GM23338 (cell line): Measurements from ENCODE around the gene CDH9. TPM values are rescaled to one million over a fixed set of nuclear protein-coding genes. Genes with fewer than 3 reads are reported as not detected.

Source experiments
- ATAC-seq: fragments of 200-7000 bp; cut with Tn5 transposase; 3 replicates; pipeline ENCODE4 v1.9.1; 2020
- DNase-seq: peaks from one replicate; pipeline ENCODE4 v3.0.0-alpha.2; 2015; ENCODE audit warnings: low spot score
- H2AFZ ChIP-seq: fragments of 200-600 bp; sonication (generic); 2 replicates; pipeline ENCODE4 v1.8.0; 2016; ENCODE audit warnings: antibody characterized with exemption, mild to moderate bottlenecking, moderate library complexity
- H3F3A ChIP-seq: fragments of 200-600 bp; sonication (generic); replicated peaks from 2 replicates; pipeline ENCODE4 v1.8.0; 2017; ENCODE audit warnings: antibody characterized with exemption, mixed run types, low read depth
- H3K27ac ChIP-seq: fragments of 200-600 bp; sonication (generic); 2 replicates; pipeline ENCODE4 v1.6.1; 2016; ENCODE audit warnings: low read depth
- H3K27me3 ChIP-seq: fragments of 200-600 bp; sonication (generic); 2 replicates; pipeline ENCODE4 v1.8.0; 2016; ENCODE audit warnings: mild to moderate bottlenecking, mixed run types, moderate library complexity; ENCODE audit not compliant: insufficient read depth
- H3K36me3 ChIP-seq: fragments of 200-600 bp; sonication (generic); 2 replicates; pipeline ENCODE4 v1.8.0; 2016; ENCODE audit warnings: mild to moderate bottlenecking; ENCODE audit not compliant: insufficient read depth
- H3K4me1 ChIP-seq: fragments of 200-600 bp; sonication (generic); 2 replicates; pipeline ENCODE4 v1.8.0; 2016; ENCODE audit warnings: mild to moderate bottlenecking, moderate library complexity; ENCODE audit not compliant: insufficient read depth
- H3K4me2 ChIP-seq: fragments of 200-600 bp; sonication (generic); 2 replicates; pipeline ENCODE4 v1.7.1; 2017; ENCODE audit warnings: mixed run types
- H3K4me3 ChIP-seq: fragments of 200-600 bp; sonication (generic); 2 replicates; pipeline ENCODE4 v1.6.1; 2016; ENCODE audit warnings: mixed run types
- H3K79me2 ChIP-seq: fragments of 200-600 bp; sonication (generic); replicated peaks from 2 replicates; pipeline ENCODE4 v1.8.0; 2017; ENCODE audit warnings: mild to moderate bottlenecking; ENCODE audit not compliant: insufficient read depth
- H3K9me2 ChIP-seq: fragments of 200-600 bp; sonication (generic); 2 replicates; pipeline ENCODE4 v1.8.0; 2017; ENCODE audit not compliant: insufficient read depth
- H4K20me1 ChIP-seq: fragments of 200-600 bp; sonication (generic); replicated peaks from 2 replicates; pipeline ENCODE4 v1.8.0; 2017; ENCODE audit warnings: mild to moderate bottlenecking; ENCODE audit not compliant: insufficient read depth
- H3K27ac Mint-ChIP-seq: 2 replicates; pipeline ENCODE4 v1.8.0; 2020; ENCODE audit warnings: inconsistent platforms, mild to moderate bottlenecking, moderate library complexity, mixed read lengths
- H3K27me3 Mint-ChIP-seq: 3 replicates; pipeline ENCODE4 v1.8.0; 2022; ENCODE audit warnings: low read depth, mild to moderate bottlenecking, moderate library complexity, mixed read lengths, inconsistent platforms; ENCODE audit not compliant: insufficient read depth, poor library complexity
- H3K36me3 Mint-ChIP-seq: 3 replicates; pipeline ENCODE4 v1.8.0; 2021; ENCODE audit warnings: low read depth, mild to moderate bottlenecking, inconsistent platforms, moderate library complexity, mixed read lengths
- H3K4me1 Mint-ChIP-seq: 3 replicates; pipeline ENCODE4 v1.8.0; 2020; ENCODE audit warnings: mild to moderate bottlenecking, inconsistent platforms, mixed read lengths
- H3K4me3 Mint-ChIP-seq: 3 replicates; pipeline ENCODE4 v1.8.0; 2021; ENCODE audit warnings: moderate library complexity, mild to moderate bottlenecking, inconsistent platforms, mixed read lengths
- H3K9me3 Mint-ChIP-seq: 3 replicates; pipeline ENCODE4 v1.8.0; 2020; ENCODE audit warnings: moderate library complexity, mild to moderate bottlenecking, inconsistent platforms, mixed read lengths
- CREB1 ChIP-seq: fragments of 250-450 bp; sonication (Bioruptor Pico); IDR thresholded peaks from 2 replicates; pipeline ENCODE4 v1.5.0; 2020; ENCODE audit warnings: low read depth, mild to moderate bottlenecking, moderate library complexity
- CTCF ChIP-seq, 2 experiments: fragments of 200-600 bp in 1 of 2; sonication (generic) in 1 of 2; conservative IDR thresholded peaks; 2 replicates each; pipeline versions ENCODE4 v1.5.1 to v1.6.1; 2016 to 2017; ENCODE audit warnings: antibody characterized with exemption in 2 of 2, low read depth in 2 of 2, mild to moderate bottlenecking in 2 of 2, moderate library complexity in 1 of 2
- ETS1 ChIP-seq: IDR thresholded peaks from 2 replicates; pipeline ENCODE4 v1.6.1; 2016; ENCODE audit warnings: antibody characterized with exemption
- EZH2 ChIP-seq: fragments of 200-600 bp; sonication (generic); IDR thresholded peaks from one replicate; pipeline ENCODE4 v1.8.0; 2017; ENCODE audit warnings: antibody characterized with exemption, mild to moderate bottlenecking, low read depth; ENCODE audit not compliant: unreplicated experiment
- EZH2phosphoT487 ChIP-seq: fragments of 200-600 bp; sonication (generic); IDR thresholded peaks from one replicate; pipeline ENCODE4 v1.8.1; 2018; ENCODE audit warnings: antibody characterized with exemption; ENCODE audit not compliant: unreplicated experiment
- JUNB ChIP-seq: IDR thresholded peaks from one replicate; pipeline ENCODE4 v1.6.1; 2016; ENCODE audit warnings: antibody characterized with exemption; ENCODE audit not compliant: unreplicated experiment
- NANOG ChIP-seq: IDR thresholded peaks from 2 replicates; pipeline ENCODE4 v1.6.1; 2016; ENCODE audit warnings: antibody characterized with exemption, borderline replicate concordance
- POLR2AphosphoS5 ChIP-seq: IDR thresholded peaks from 2 replicates; pipeline ENCODE4 v1.6.1; 2016; ENCODE audit warnings: antibody characterized with exemption, low read depth
- REST ChIP-seq: IDR thresholded peaks from one replicate; pipeline ENCODE4 v1.6.1; 2018; ENCODE audit warnings: antibody characterized with exemption; ENCODE audit not compliant: unreplicated experiment
- STAT1 ChIP-seq: IDR thresholded peaks from one replicate; pipeline ENCODE4 v1.6.1; 2016; ENCODE audit warnings: antibody characterized with exemption; ENCODE audit not compliant: unreplicated experiment
- ZNF114 ChIP-seq: fragments of 250-450 bp; sonication (Bioruptor Pico); IDR thresholded peaks from 2 replicates; pipeline ENCODE4 v1.5.0; 2020; ENCODE audit warnings: mild to moderate bottlenecking, moderate library complexity
- ZNF331 ChIP-seq: fragments of 250-450 bp; sonication (Bioruptor Pico); IDR thresholded peaks from 2 replicates; pipeline ENCODE4 v1.5.0; 2020; ENCODE audit warnings: low read depth, mild to moderate bottlenecking, moderate library complexity
- ZNF462 ChIP-seq: fragments of 250-450 bp; sonication (Bioruptor Pico); IDR thresholded peaks from 2 replicates; pipeline ENCODE4 v1.5.0; 2020; ENCODE audit warnings: mild to moderate bottlenecking, moderate library complexity
- long read RNA-seq: library from polyadenylated mRNA; unstranded; transcript quantifications from one replicate; pipeline ENCODE4 v2.0.0, GENCODE V29; 2020; ENCODE audit not compliant: unreplicated experiment
- polyA plus RNA-seq: library from polyadenylated mRNA; unstranded; fragments of >200 nt; fragmentation: Nextera tagmentation; extraction: Ambion mirVana; gene quantifications from 2 replicates; pipeline ENCODE4 v1.2.1, GENCODE V29; 2016
- total RNA-seq: library from RNA; depleted of rRNA; stranded (reverse); fragments of >200 nt; shearing (Covaris generic); gene quantifications from 2 replicates; pipeline ENCODE4 v1.2.3, GENCODE V29; 2014; rRNA removed

The CDH9 gene
- total RNA-seq (0.31 TPM in 1 of 2 replicates, not detected in the other), polyA plus RNA-seq (0.26 and 0.33 TPM in 2 replicates)
- long read RNA-seq: 0 reads

- TF ChIP-seq ZNF114 (CRISPR knock-in tag): no peak
- TF ChIP-seq NANOG: no peak
- TF ChIP-seq ETS1: no peak
- no peak for TF ChIP-seq ZNF331 (CRISPR knock-in tag)
- no peak for TF ChIP-seq EZH2
- TF ChIP-seq EZH2phosphoT487: no peak
- no peak for TF ChIP-seq STAT1
- no peak for TF ChIP-seq JUNB
- TF ChIP-seq REST: no peak
- TF ChIP-seq POLR2AphosphoS5: no peak
- no peak for TF ChIP-seq CTCF (conservative IDR thresholded peaks at IDR 0.05; ENCODE audit: low read depth in 2 of 2)
- TF ChIP-seq CREB1: no peak
- TF ChIP-seq ZNF462 (CRISPR knock-in tag): no peak
- H3K27me3 Mint-ChIP-seq: no peaks in the 10 kb centered on the region
- no peaks in the 10 kb centered on the region for H3K79me2 ChIP-seq
- H2AFZ ChIP-seq: peak within 1 kb of the TSS; percentile 74; the same call in 1 of the 2 replicates
- H3K4me1 ChIP-seq: peaks cover 52% of the 10 kb centered on the region
- no peaks in the 10 kb centered on the region for H3K36me3 ChIP-seq
- H3F3A ChIP-seq: no peaks in the 10 kb centered on the region
- no peak within 1 kb of the TSS for H3K27ac ChIP-seq
- H3K4me3 ChIP-seq: peak within 1 kb of the TSS; percentile 51
- H3K27ac Mint-ChIP-seq: peak within 1 kb of the TSS; percentile 52; the same call in 1 of the 2 replicates
- peaks cover 48% of the 10 kb centered on the region for H3K4me1 Mint-ChIP-seq
- H3K9me3 Mint-ChIP-seq: no peaks in the 10 kb centered on the region
- peak within 1 kb of the TSS; percentile 68 for H3K4me3 Mint-ChIP-seq
- ATAC-seq (peak; percentile 90), DNase-seq (peak; percentile 51)
- H4K20me1 ChIP-seq: no peaks in the 10 kb centered on the region
- no peaks in the 10 kb centered on the region for H3K9me2 ChIP-seq
- no peaks in the 10 kb centered on the region for H3K27me3 ChIP-seq
- H3K36me3 Mint-ChIP-seq: no peaks in the 10 kb centered on the region
- H3K4me2 ChIP-seq: peak within 1 kb of the TSS; percentile 72
These were observed at the start of gene CDH9 for GRCh38 chr5:27038476-27038875. TSS of gene CDH9 (minus strand) at chr5:27038586. CDS start at chr5:26988333, 50,253 bp downstream.
